HL-60 (cell line): ENCODE results near the gene TP53I11.

Source experiments
- DNase-seq, 2 experiments: peaks; one replicate each; pipeline ENCODE4 v3.0.0-alpha.2; 2010 to 2020; ENCODE audit warnings: low read depth in 1 of 2, low spot score in 1 of 2
- H3K27ac ChIP-seq: fragments of 250-450 bp; sonication (Bioruptor Pico); replicated peaks from 2 replicates; pipeline ENCODE4 v1.5.1; 2020; ENCODE audit warnings: mild to moderate bottlenecking, moderate library complexity
- H3K27me3 ChIP-seq: fragments of 250-450 bp; sonication (Bioruptor Pico); 2 replicates; pipeline ENCODE4 v1.5.1; 2021; ENCODE audit warnings: mild to moderate bottlenecking, moderate library complexity; ENCODE audit not compliant: insufficient read depth, poor library complexity, severe bottlenecking
- H3K4me3 ChIP-seq: replicated peaks from 2 replicates; pipeline ENCODE4 v1.5.1; 2011; ENCODE audit warnings: mild to moderate bottlenecking, control low read depth, low read length; ENCODE audit not compliant: insufficient read depth
- GABPA ChIP-seq: IDR thresholded peaks from 2 replicates; pipeline ENCODE4 v1.6.1; 2012; ENCODE audit warnings: low read depth
- POLR2AphosphoS5 ChIP-seq: IDR thresholded peaks from 2 replicates; pipeline ENCODE4 v1.6.1; 2012; ENCODE audit warnings: low read depth
- REST ChIP-seq: IDR thresholded peaks from 2 replicates; pipeline ENCODE4 v1.6.1; 2012; ENCODE audit warnings: low read depth; ENCODE audit not compliant: insufficient replicate concordance
- SPI1 ChIP-seq: IDR thresholded peaks from 2 replicates; pipeline ENCODE4 v1.6.1; 2012; ENCODE audit warnings: low read depth, mild to moderate bottlenecking, borderline replicate concordance
- TF ChIP-seq, protein P1 (sequence below): IDR thresholded peaks from one replicate; pipeline ENCODE4 v1.5.1; 2011; ENCODE audit warnings: low read length, control low read depth, inconsistent platforms; ENCODE audit not compliant: insufficient read depth

TP53I11 gene

GRCh38 chr11:44910591-44910990 is 40.1 kb downstream of the TP53I11 start:
- TF ChIP-seq, protein P1, sequence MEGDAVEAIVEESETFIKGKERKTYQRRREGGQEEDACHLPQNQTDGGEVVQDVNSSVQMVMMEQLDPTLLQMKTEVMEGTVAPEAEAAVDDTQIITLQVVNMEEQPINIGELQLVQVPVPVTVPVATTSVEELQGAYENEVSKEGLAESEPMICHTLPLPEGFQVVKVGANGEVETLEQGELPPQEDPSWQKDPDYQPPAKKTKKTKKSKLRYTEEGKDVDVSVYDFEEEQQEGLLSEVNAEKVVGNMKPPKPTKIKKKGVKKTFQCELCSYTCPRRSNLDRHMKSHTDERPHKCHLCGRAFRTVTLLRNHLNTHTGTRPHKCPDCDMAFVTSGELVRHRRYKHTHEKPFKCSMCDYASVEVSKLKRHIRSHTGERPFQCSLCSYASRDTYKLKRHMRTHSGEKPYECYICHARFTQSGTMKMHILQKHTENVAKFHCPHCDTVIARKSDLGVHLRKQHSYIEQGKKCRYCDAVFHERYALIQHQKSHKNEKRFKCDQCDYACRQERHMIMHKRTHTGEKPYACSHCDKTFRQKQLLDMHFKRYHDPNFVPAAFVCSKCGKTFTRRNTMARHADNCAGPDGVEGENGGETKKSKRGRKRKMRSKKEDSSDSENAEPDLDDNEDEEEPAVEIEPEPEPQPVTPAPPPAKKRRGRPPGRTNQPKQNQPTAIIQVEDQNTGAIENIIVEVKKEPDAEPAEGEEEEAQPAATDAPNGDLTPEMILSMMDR, result no peak
- TF ChIP-seq REST (no peak), GABPA (no peak), SPI1 (no peak), POLR2AphosphoS5 (no peak)
- peaks cover 2% of the 10 kb centered on the region for H3K27me3 ChIP-seq
- no peak for DNase-seq
- H3K27ac ChIP-seq, result no peak overlapping the region
- no peak overlapping the region for H3K4me3 ChIP-seq

DNA sequence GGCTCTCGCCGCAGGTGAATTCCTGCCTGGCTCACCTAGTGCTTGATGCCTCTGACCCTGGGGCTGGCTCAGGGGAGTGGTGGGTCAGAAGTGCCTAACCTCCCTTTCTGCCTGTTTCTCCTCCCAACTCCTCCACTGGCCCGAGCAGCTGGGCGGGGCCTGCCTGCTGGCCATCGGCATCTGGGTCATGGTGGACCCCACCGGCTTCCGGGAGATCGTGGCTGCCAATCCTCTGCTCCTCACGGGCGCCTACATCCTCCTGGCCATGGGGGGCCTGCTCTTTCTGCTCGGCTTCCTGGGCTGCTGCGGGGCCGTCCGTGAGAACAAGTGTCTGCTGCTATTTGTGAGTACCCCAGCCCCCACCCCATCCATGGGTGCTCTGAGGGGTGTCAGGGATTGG is 41.1 kb downstream of the TP53I11 start:
- Histone ChIP-seq H3K27ac (no peak overlapping the region), H3K27me3 (peaks cover 2% of the 10 kb centered on the region), H3K4me3 (no peak overlapping the region)
- TF ChIP-seq, protein P1, result no peak
- no peak for TF ChIP-seq GABPA
- TF ChIP-seq REST, result no peak
- no peak for TF ChIP-seq POLR2AphosphoS5
- no peak for TF ChIP-seq SPI1
- DNase-seq, result no peak

DNA sequence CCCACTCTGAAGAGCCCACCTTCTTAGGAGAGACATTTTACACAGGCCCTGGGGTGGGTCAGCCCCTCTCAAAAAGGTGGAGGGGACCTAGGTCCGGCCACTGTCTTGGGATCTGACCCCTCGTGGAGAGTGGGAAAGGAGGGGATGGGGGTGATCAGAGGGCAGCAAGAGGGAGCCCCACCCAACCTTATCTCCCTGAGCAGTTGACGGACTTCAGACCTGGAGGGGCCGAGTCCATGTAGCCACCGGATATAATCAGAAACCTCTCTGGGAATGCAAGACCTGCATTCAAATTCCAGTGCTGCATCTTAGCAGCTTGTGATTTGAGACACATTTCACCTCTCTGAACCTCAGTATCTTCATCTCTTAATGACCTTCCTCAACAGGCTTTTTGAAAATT is 44.0 kb downstream of the TP53I11 start:
- H3K27me3 ChIP-seq, result no peaks in the 10 kb centered on the region
- DNase-seq, result no peak
- no peak for TF ChIP-seq SPI1
- TF ChIP-seq, protein P1, result no peak
- TF ChIP-seq POLR2AphosphoS5, result no peak
- no peak for TF ChIP-seq GABPA
- no peak for TF ChIP-seq REST
- no peak overlapping the region for H3K27ac ChIP-seq
- no peak overlapping the region for H3K4me3 ChIP-seq
